Muscle of back (tissue), 11 donors: ENCODE data around the gene GALNT17. TPM values are rescaled to one million over a fixed set of nuclear protein-coding genes. Genes with fewer than 3 reads are reported as not detected.
A peak's percentile ranks its signal among the peaks of the same experiment; 100 is the strongest.

Experiments used
- DNase-seq, 3 donors: peaks; one replicate each; pipeline versions ENCODE4 v3.0.0 to v3.0.0-alpha.2; 2013
- polyA plus RNA-seq, 10 donors: library from polyadenylated mRNA; unstranded; fragments of 120-200 nt; gene quantifications; one replicate each; pipeline ENCODE4 v1.2.1, GENCODE V29; 2013; ENCODE audit not compliant: insufficient read length in 10 of 10

Gene GALNT17
- polyA plus RNA-seq, 10 donors: 26.9 to 44.8 (median 33.3) TPM

- no peak for DNase-seq
Observed at GRCh38 chr7:71377469-71377868, 245.5 kb downstream of the GALNT17 start.

- DNase-seq: no peak
Observed at GRCh38 chr7:71384094-71384493, 252.2 kb downstream of the GALNT17 start.

- no peak for DNase-seq
Observed at GRCh38 chr7:71385330-71385729, 253.4 kb downstream of the GALNT17 start.

GRCh38 chr7:71386152-71386785, 254.3 kb downstream of the GALNT17 start:
- no peak for DNase-seq

- no peak for DNase-seq
Observed at GRCh38 chr7:71388181-71388580, 256.2 kb downstream of the GALNT17 start.

GRCh38 chr7:71389976-71390375, 258.0 kb downstream of the GALNT17 start:
- DNase-seq: no peak

- DNase-seq: no peak
Observed at GRCh38 chr7:71393661-71394060, 261.7 kb downstream of the GALNT17 start.

GRCh38 chr7:71402684-71403083, 270.7 kb downstream of the GALNT17 start:
- no peak for DNase-seq

GRCh38 chr7:71403202-71403946, 271.4 kb downstream of the GALNT17 start:
- peak in 2 of 3 donors; percentile 22 to 52 for DNase-seq

- no peak for DNase-seq
Observed at GRCh38 chr7:71404726-71405345, 272.9 kb downstream of the GALNT17 start.

- DNase-seq: peak; percentile 30 to 59 (median 39)
Observed at GRCh38 chr7:71408271-71408670, 276.3 kb downstream of the GALNT17 start.

- DNase-seq: no peak
Observed at GRCh38 chr7:71409550-71410157, 277.7 kb downstream of the GALNT17 start.

GRCh38 chr7:71411475-71411874, 279.5 kb downstream of the GALNT17 start:
- no peak for DNase-seq

GRCh38 chr7:71414490-71414889, 282.5 kb downstream of the GALNT17 start:
- DNase-seq: no peak

GRCh38 chr7:71419546-71420337, 287.8 kb downstream of the GALNT17 start:
- DNase-seq: no peak

- no peak for DNase-seq
Observed at GRCh38 chr7:71422104-71422503, 290.2 kb downstream of the GALNT17 start.

- peak in 1 of 3 donors; percentile 39 for DNase-seq
Observed at GRCh38 chr7:71424166-71425035, 292.5 kb downstream of the GALNT17 start.

- no peak for DNase-seq
Observed at GRCh38 chr7:71429083-71429482, 297.1 kb downstream of the GALNT17 start.

- DNase-seq: no peak
Observed at GRCh38 chr7:71430246-71430645, 298.3 kb downstream of the GALNT17 start.

- DNase-seq: no peak
Observed at GRCh38 chr7:71439321-71439720, 307.4 kb downstream of the GALNT17 start.
